ENCODE results near the gene UNC80. TPM values are rescaled to one million over a fixed set of nuclear protein-coding genes. Genes with fewer than 3 reads are reported as not detected.

The UNC80 gene
- polyA plus RNA-seq, 1 experiment, result not detected

- no peak for TF ChIP-seq CTCF (IDR thresholded peaks at IDR 0.05; ENCODE audit: low read depth, low read length)
- Histone ChIP-seq H3K4me3 (ENCODE audit: low read depth, low read length) (no peak overlapping the region), H3K27ac (ENCODE audit: low read depth, low read length) (no peak overlapping the region), H3K27me3 (ENCODE audit: control insufficient read depth, insufficient read depth, low read length) (no peaks in the 10 kb centered on the region), H3K9me3 (ENCODE audit: control insufficient read depth, insufficient read depth, low read length) (no peaks in the 10 kb centered on the region)
- ChIA-PET CTCF (no interaction called here), POLR2A (no interaction called here)
- DNase-seq (ENCODE audit: low read depth, low spot score), result no peak
These were observed 129.5 kb downstream of the UNC80 start for GRCh38 chr2:209901172-209901571.

GRCh38 chr2:209905691-209906090 is 134.1 kb downstream of the UNC80 start:
- Histone ChIP-seq H3K27ac (ENCODE audit: low read depth, low read length) (no peak overlapping the region), H3K27me3 (ENCODE audit: control insufficient read depth, insufficient read depth, low read length) (no peaks in the 10 kb centered on the region), H3K4me3 (ENCODE audit: low read depth, low read length) (no peak overlapping the region), H3K9me3 (ENCODE audit: control insufficient read depth, insufficient read depth, low read length) (no peaks in the 10 kb centered on the region)
- DNase-seq (ENCODE audit: low read depth, low spot score), result no peak
- ChIA-PET POLR2A (no interaction called here), CTCF (no interaction called here)
- TF ChIP-seq CTCF (IDR thresholded peaks at IDR 0.05; ENCODE audit: low read depth, low read length), result no peak

- no peak for DNase-seq (ENCODE audit: low read depth, low spot score)
These were observed 136.1 kb downstream of the UNC80 start for GRCh38 chr2:209907746-209908145.

GRCh38 chr2:209908511-209908910 is 136.9 kb downstream of the UNC80 start:
- POLR2A ChIA-PET, result no interaction called here
- H3K9me3 ChIP-seq (ENCODE audit: control insufficient read depth, insufficient read depth, low read length), result no peaks in the 10 kb centered on the region
- no peaks in the 10 kb centered on the region for H3K27me3 ChIP-seq (ENCODE audit: control insufficient read depth, insufficient read depth, low read length)
- CTCF ChIA-PET, result no interaction called here
- H3K4me3 ChIP-seq (ENCODE audit: low read depth, low read length), result no peak overlapping the region
- no peak overlapping the region for H3K27ac ChIP-seq (ENCODE audit: low read depth, low read length)
- DNase-seq (ENCODE audit: low read depth, low spot score), result no peak
- no peak for TF ChIP-seq CTCF (IDR thresholded peaks at IDR 0.05; ENCODE audit: low read depth, low read length)

More at GRCh38 chr2:209907746-209908145, 136.1 kb downstream of the UNC80 start:
- Histone ChIP-seq H3K9me3 (ENCODE audit: control insufficient read depth, insufficient read depth, low read length) (no peaks in the 10 kb centered on the region), H3K4me3 (ENCODE audit: low read depth, low read length) (no peak overlapping the region), H3K27me3 (ENCODE audit: control insufficient read depth, insufficient read depth, low read length) (no peaks in the 10 kb centered on the region), H3K27ac (ENCODE audit: low read depth, low read length) (no peak overlapping the region)
- no peak for TF ChIP-seq CTCF (IDR thresholded peaks at IDR 0.05; ENCODE audit: low read depth, low read length)
- CTCF ChIA-PET, result no interaction called here
- POLR2A ChIA-PET, result no interaction called here

- POLR2A ChIA-PET, result no interaction called here
- no peak for TF ChIP-seq CTCF (IDR thresholded peaks at IDR 0.05; ENCODE audit: low read depth, low read length)
- no peaks in the 10 kb centered on the region for H3K27me3 ChIP-seq (ENCODE audit: control insufficient read depth, insufficient read depth, low read length)
- H3K4me3 ChIP-seq (ENCODE audit: low read depth, low read length), result no peak overlapping the region
- H3K9me3 ChIP-seq (ENCODE audit: control insufficient read depth, insufficient read depth, low read length), result no peaks in the 10 kb centered on the region
- DNase-seq (ENCODE audit: low read depth, low spot score), result no peak
- CTCF ChIA-PET, result no interaction called here
- H3K27ac ChIP-seq (ENCODE audit: low read depth, low read length), result no peak overlapping the region
These were observed 139.9 kb downstream of the UNC80 start for GRCh38 chr2:209911486-209911885.

Data from AG04450 (cell line).